Skeletal muscle cell (primary cell): ENCODE measurements around the gene MAJIN.

ENCODE experiments used
- DNase-seq: peaks from one replicate; pipeline ENCODE4 v3.0.0-alpha.2; 2010; ENCODE audit warnings: low read depth
- H3K4me3 ChIP-seq: 2 replicates; pipeline ENCODE4 v1.5.1; 2011; ENCODE audit warnings: low read depth, mild to moderate bottlenecking, control low read depth, low read length, moderate library complexity

Gene MAJIN

DNA sequence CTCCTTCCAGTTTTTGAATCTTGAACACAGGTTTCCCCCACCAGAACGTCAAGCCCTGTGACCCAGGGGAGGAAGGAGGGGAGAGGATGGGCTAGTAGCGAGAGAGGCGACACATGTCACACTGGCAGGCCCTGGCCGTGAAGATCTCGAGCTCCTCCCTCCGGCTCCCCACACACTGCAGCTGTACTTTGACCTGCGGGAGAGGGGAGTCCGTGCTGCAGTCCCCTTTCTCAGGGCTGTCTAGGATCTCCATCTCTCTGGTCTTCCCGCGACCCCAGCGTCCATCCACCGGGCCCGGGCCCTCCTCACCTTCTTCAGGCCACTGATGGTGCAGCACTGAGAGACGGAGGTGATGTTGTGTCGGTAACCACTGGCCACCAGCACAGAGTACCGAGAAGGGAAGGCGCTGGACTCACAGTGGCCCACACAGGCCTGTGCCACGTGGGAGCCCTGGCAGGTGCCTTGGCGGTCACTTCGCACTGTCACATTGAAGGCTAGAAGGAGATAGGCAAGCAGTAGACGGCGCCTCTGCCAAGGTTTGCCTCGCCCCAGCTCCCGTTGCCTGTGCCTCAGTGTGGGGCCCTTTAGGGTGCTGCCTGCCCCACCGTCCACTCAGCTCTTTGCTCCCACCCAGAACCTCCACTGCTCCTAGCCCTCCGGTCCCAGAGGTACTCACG lies 37.1 kb downstream of the MAJIN start:
- no peak for DNase-seq
- no peak overlapping the region for H3K4me3 ChIP-seq

DNA sequence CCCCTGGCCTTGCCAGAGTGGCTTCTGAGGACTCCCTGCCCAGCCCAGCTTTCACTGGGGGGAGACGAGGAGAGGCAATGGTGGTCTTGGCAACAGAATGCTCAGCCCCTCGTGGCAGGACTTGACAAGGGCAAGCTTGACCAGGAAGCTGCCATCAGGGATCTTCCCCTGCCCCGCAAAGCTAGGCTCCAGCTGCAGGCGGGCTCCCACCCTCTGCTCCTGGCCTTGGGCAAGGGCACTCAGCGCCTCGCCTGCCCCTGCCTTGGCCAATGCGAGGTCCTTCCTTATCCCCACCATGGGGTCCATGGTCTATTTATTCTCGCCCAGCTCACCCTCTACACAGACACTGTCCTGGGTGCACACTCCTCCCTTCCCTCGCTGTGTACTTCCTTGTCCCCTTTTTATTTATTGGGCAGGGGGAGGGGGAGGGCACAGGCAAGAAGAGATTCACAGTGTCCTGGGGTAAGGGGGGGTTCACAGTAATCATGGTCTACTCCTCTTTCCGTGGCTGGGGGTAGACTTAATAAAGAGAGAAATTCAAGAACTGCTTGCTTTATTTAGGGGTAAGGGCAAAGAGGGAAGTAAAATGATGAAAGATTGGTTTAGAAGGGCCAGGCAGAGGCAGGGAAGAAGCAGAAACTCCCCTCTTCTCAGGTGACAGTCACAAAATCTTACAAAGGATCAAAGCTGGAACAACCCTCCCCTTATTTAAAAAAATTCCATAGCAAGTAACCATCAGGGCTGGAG lies 37.8 kb downstream of the MAJIN start:
- DNase-seq: no peak
- no peak overlapping the region for H3K4me3 ChIP-seq

DNA sequence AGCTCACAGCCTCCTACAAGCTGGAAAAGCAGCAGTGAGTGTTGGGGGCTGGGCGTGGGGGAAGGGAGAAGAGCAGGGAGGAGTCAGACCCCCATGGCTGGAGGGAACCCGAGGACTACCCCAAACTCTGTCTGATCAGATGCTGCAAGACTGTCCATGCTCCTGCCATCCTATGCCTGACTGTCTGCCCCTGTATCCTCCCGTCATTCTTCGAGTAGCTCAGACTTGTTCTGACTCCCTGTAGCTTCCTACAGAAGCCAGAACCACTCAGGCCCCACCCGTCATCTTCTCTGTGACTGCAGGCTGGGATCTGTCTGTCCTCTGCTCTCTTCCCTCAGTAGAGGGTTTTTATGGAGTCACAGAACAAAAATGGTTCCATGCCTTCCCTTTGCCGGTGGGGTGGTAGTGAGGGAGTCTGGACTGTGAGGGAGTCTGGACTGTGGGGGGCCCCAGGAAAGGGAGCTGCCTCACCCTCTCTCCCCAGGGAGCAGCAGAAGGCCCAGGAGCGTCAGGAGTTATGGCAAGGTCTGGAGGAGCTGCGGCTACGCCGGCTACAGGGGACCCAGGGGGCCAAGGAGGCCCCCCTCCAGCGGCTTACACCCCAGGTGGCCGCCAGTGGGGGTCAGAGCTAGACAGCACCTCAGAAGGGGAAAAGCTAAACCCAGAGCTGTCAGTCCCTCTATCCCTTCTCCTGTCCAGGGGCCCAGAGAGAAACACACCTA lies 38.5 kb downstream of the MAJIN start:
- H3K4me3 ChIP-seq: no peak overlapping the region
- no peak for DNase-seq

DNA sequence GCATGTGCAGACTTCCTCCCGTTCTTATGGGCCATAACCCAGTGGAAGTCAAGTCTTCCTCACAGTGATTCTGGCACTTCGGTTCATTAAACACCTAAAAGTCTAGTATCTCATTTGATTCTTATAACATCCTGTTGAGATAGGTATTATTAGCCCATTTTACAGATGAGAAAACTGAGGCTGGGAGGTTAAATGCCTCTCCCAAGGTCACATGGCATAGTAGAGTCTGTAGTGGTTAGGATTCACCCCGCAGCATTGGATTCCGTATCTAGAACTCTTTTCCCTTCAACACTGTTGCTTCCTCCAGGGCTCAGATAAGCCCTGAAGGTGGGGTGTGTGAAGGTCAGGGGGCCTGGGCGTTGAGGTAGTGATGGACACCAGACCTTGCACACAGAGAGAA lies 39.6 kb downstream of the MAJIN start:
- H3K4me3 ChIP-seq: no peak overlapping the region
- DNase-seq: no peak

DNA sequence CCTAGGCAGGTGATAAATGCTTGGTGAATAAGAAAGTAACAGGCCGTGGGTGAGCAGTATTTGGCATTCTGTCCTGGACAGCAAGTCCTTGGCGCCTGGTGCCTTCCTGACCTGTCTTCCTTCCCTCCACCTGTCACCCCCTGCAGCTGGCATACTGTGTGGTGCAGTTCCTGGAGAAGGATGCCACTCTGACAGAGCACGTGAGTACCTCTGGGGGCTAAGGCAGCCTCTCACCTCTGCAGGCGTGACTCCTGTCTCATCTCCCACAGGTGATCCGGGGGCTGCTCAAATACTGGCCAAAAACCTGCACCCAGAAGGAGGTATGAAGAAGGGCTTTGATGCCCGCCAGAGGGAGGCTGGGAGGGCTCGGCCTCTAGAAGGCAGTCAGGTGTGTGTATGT lies 40.6 kb downstream of the MAJIN start:
- DNase-seq: no peak
- no peak overlapping the region for H3K4me3 ChIP-seq

DNA sequence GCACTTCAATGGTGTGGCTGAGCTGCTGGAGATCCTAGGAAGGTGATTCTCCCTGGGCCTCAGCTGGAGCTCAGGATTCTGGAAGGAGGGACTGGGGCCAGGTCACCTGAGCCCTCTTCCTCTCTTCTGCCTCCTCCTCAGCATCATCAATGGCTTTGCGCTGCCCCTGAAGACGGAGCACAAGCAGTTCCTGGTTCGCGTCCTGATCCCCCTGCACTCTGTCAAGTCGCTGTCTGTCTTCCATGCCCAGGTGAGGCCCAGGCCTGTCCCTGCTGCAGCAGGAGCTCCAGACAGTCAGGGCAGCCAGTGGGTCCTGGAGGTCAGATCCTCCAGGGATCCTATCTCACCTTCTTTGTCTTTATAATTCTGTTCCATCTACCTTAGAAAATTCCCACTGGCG lies 41.6 kb downstream of the MAJIN start:
- no peak overlapping the region for H3K4me3 ChIP-seq
- DNase-seq: no peak

DNA sequence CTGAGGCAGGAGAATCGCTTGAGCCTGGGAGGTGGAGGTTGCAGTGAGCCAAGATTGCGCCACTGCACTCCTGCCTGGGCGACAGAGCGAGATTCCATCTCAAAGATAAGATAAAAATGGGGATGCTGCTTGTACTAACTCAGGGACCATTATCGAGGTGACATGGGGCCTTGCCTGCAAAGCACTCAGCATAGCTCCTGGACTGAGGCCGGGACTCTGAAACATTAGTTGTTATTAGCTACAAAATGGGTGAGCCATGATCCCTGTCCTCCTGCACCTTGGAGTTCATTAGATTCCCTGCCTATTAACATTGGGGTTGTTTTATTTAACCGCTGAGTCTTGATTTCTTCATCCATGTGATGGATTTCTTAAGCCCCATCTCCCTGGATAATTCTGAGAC lies 42.3 kb downstream of the MAJIN start:
- DNase-seq: no peak
- no peak overlapping the region for H3K4me3 ChIP-seq

DNA sequence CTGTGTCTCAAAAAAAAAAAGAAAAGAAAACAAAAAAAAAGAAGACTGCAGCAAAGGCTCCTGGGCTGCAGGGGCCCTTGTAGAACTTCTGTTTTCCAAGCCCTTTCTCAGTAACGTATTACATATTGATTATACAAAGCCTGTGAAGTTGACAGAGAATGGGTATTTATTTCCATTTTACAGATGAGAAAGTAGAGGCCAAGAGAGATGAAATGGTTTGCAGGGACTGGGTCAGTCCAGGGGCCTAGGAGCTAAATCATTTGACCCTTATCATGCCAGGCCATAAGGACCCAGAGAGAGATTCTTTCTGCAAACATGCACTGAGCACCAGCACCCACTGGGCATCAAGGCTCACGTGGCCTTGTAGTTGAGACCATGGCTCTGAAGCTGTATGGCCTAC lies 43.0 kb downstream of the MAJIN start:
- DNase-seq: no peak

DNA sequence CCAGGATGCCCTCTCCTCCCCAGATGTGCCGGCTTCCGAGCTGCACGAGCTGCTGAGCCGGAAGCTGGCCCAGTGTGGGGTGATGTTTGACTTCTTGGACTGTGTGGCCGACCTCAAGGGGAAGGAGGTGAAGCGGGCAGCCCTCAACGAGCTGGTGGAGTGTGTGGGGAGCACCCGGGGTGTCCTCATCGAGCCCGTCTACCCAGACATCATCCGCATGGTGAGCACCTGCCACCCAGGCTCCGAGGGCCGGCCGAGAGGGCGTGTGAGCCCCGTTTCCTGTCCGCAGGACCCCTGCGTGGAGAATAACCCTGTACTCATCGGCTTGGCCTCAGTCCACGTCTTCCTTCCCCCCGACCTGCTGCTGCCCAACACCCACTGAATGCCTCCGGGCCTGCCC lies 45.2 kb downstream of the MAJIN start:
- no peak overlapping the region for H3K4me3 ChIP-seq

More for the DNA sequence above, 43.0 kb downstream of the MAJIN start:
- H3K4me3 ChIP-seq: no peak overlapping the region

DNA sequence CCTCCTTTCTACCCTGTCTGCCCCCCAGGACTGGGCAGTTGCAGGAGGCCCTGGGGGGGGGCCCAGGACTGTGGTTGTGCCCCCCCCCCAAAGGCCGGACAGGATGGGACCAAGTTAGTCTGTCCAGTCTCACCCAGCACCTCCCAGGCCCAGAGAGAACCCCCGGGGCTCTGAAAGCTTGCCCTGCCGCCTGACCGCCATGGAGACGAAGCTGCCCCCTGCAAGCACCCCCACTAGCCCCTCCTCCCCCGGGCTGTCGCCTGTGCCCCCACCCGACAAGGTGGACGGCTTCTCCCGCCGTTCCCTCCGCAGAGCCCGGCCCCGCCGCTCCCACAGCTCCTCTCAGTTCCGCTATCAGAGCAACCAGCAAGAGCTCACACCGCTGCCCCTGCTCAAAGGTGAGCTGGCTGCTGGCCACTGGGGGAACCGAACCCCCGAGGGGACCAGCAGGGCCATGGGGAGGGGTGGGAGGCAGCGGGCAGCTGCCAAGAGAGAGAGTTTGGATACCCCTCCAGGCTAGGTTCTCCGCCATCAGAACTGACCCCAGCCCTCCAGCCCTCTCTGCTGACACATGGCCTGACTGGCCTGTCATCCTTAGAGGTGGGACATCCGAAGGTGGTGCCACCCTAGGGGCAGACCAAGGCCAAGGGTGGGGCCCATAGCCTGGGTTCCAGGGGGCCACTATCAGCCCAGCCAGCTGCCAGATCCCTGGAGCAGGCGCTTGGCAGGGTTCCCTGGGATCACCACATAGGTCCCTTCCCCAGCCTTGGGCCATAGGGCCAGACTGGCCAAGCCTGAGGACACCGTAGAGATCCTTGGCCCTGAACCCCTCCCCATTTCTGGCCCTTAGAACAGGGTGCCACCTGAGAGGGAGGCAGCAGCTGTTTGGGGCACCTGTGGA lies 46.1 kb downstream of the MAJIN start:
- DNase-seq: no peak
- peak overlapping the region; percentile 95 for H3K4me3 ChIP-seq

More for the DNA sequence above, 45.2 kb downstream of the MAJIN start:
- no peak for DNase-seq

DNA sequence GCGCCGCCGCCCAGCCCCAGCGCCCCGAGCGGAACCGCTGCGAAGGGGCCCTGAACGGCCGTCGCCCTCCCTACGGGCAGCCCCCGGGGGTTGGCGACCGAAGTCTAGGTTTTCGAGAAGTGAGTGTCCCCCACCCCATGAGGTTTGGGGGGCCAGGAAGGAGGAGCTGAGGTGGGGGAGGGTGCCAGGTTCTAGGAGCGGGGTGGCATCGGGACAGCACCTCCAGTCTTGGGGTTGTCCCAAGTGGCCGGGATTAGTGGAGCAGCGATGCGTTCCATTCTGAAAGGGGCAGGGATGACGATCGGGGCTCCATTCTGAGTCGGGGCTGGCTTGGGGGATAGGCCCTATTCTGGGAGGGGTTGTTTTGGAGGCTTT lies 47.0 kb downstream of the MAJIN start:
- no peak for DNase-seq
- peak overlapping the region; percentile 95 for H3K4me3 ChIP-seq

DNA sequence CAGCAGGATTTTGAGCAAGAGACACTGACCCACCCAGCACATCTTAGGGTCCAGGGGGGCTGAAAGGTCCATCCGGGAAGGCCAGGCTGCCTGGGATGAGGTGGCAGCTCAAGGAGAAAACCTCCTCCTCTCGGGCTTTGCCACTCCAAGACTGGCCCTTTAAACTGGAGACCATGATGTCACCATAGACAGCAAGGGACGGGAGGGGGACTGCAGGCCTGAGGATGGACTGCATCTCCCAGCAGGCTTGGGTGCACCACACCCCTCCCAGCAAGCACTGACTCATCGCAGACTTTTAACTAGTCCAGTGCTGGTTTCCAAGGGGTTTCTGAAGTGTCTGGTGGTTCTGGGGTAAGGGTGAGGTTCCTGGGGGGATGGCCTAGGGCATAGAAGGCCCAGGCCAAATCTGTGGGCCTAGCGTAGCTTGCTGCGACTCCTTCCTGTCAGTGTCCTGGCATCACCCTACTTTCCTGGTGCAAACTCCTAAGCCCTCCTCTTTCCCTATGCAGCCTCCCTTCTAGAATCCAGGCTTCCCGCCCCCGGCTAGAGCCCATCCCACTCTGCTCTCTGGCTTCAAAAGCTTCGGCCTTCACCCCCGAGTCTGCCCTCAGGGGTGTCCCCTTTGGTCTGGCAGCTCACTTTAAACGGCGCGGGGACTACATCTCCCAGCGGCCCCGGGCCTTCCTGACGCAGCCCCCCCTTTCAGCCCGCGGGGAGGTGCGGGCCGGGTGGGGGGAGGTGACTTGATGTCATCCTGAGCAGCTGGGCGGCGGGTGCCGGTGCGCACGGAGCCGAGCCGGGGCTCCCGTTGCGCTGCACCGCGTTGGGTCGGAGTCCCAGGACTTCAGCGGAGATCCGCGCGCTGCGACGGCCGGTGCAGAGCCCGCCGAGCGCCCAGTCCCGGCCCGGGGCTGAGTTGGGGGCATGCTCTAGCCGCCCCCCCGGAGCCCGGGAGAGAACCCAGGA lies 47.7 kb downstream of the MAJIN start, which contains the start of gene PPP2R5B:
Gene PPP2R5B (plus strand): TSS at position 746 of the 966 bp plus-strand sequence. CDS start 1,046 bp downstream, outside the sequence.
- peak within 1 kb of the TSS; percentile 95 for H3K4me3 ChIP-seq
- DNase-seq: peak; percentile 87

DNA sequence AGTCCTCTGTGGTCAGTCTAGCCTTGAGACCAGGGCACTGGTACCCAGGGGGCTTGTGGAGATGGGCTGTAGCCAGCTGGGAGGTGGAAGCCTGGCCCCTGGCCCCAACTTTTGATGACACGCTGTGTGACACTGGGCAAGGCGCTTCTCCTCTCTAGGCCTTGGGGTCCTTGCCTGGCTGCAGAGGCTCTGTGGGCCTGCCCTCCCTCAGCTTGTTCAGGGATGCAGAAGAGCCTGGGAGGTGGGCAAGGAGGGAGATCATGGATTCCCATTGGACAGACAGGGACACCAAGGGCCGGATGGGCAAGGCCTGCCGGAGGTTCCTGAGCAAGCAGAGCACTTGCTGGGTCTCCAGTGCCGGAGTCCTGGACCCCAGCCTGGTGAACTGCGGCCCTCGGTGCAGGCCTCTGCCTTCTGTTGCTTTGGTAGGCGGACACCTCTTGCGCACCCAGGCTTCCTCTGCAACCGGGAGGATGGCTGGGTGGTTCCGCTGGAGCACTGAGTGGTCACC lies 48.7 kb downstream of the MAJIN start:
- H3K4me3 ChIP-seq: no peak overlapping the region
- DNase-seq: no peak

DNA sequence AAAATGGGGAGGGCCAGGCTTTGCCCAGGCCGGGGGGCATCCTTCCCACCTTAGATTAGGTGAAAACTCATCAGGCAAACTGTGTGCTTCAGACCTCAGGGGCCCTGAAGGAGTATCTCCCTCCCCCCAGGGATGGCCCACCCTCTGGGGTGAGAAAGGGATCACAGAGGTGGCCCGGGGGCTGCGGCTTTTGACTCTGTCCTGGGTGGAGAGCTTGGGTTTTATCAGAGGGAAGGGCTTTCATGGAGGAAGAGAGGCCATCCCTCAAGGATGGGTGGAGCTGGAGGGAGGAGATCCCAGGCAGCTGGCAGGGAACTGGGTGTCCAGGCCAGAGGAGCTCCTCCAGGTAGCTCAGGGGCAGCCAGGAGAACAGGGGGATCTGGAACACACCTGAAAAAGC lies 50.5 kb downstream of the MAJIN start:
- no peak for DNase-seq
- H3K4me3 ChIP-seq: no peak overlapping the region

DNA sequence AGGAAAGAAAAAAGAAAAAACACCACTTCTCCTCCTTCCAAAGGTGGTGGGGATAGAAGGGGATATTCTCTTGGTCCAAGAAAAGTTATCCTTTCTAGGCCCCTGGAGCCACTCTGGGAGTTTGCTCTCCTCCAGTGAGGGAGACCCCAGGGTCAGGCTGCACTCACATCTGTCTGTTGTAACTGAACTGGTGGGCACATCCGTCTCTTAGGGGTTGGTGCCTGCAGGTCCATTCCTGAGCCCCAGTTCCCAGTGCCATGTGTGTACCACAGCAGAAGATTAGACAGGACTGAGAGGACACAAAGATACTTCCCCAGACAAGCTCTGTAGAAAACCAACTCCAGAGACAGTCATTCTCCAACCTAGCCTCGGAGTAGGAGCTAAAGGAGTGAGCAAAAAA lies 51.8 kb downstream of the MAJIN start:
- no peak overlapping the region for H3K4me3 ChIP-seq
- DNase-seq: no peak

DNA sequence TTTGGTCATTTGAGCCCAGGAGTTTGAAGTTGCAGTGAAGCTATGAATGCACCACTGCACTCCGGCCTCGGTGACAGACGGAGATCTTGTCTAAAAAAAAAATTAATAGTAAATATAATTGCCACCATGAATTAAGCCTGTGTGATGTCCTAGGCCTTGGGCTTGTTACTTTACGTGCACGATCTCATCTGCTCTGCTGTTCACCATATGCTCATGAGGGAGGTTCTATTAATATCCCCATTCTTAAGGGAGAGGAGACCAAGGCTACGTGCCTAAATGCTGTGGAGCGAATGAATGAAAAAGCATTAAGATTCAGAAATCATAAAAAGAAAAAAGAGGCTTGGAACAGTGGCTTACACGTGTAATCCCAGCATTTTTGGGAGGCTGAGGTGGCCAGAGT lies 52.3 kb downstream of the MAJIN start:
- no peak for DNase-seq
- H3K4me3 ChIP-seq: no peak overlapping the region

DNA sequence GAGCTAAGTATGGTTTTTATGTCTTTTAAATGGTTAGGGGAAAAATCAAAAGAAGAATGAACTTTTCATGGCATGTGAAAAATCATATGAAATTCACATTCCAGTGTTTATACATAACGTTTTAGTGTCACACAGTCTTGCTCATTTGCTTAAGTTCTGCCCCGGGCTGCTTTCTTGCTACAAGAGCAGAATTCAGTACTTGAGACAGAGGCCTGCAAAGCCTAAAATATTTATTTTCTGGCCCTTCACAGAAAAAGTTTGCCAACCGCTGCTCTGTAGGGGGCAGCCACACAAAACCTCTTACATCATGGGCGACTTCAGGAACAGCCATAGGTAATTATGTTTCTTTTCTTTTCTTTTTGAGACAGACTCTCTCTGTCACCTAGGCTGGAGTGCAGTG lies 53.9 kb downstream of the MAJIN start:
- peak overlapping the region; percentile 50 for H3K4me3 ChIP-seq
- peak; percentile 17 for DNase-seq

DNA sequence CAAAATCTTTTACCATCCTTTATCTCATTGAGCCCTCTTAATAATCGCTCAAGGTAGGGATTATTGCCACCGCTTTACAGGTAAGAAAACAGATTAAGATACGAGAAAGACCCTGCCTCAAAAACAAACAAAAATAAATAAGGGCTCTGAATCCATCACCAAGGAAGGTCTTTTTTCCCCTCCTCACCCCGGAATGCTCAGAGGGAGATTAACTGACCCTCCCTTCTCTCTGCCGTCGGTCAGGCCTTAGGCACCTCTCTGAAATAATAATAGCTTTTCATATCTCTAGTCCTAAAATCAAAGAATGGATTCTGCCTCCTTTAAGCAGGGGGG lies 54.3 kb downstream of the MAJIN start:
- DNase-seq: no peak
- H3K4me3 ChIP-seq: peak overlapping the region; percentile 50
